Stimulated activated CD8-positive, alpha-beta memory T cell treated with anti-CD3 and anti-CD28 coated beads, Interleukin-7, amount 100 ng/mL, for 1 hour (primary cell): Measurements from ENCODE around the gene FOXO3.
"Not testable (repeated sequence)": the region's sequence is repeated elsewhere in the genome, so short reads cannot be mapped to it uniquely, and the experiment has no call there.

ENCODE experiments used
- DNase-seq, 2 donors: peaks; one replicate each; pipeline ENCODE4 v3.0.0-alpha.2; 2020; ENCODE audit warnings: low read depth in 2 of 2

Gene FOXO3

GRCh38 chr6:108658785-108659184 lies 98.1 kb downstream of the FOXO3 start:
- DNase-seq, result not testable (repeated sequence)

GRCh38 chr6:108660251-108660650 lies 99.5 kb downstream of the FOXO3 start:
- no peak for DNase-seq

- no peak for DNase-seq
These were observed 100.7 kb downstream of the FOXO3 start for GRCh38 chr6:108661430-108661829.

- no peak for DNase-seq
These were observed 101.3 kb downstream of the FOXO3 start for GRCh38 chr6:108661982-108662381.

- DNase-seq, result no peak
These were observed 102.0 kb downstream of the FOXO3 start for GRCh38 chr6:108662702-108663101.

GRCh38 chr6:108663494-108664064 lies 102.9 kb downstream of the FOXO3 start:
- not testable (repeated sequence) for DNase-seq

- no peak for DNase-seq
These were observed 104.9 kb downstream of the FOXO3 start for GRCh38 chr6:108665495-108666196.

GRCh38 chr6:108666656-108667260 lies 106.0 kb downstream of the FOXO3 start:
- DNase-seq, result no peak

- DNase-seq, result no peak
These were observed 107.3 kb downstream of the FOXO3 start for GRCh38 chr6:108667993-108668392.

- DNase-seq, result no peak
These were observed 109.0 kb downstream of the FOXO3 start for GRCh38 chr6:108669673-108670072.

GRCh38 chr6:108671175-108671574 lies 110.5 kb downstream of the FOXO3 start:
- DNase-seq, result no peak

- DNase-seq, result no peak
These were observed 111.1 kb downstream of the FOXO3 start for GRCh38 chr6:108671790-108672189.

GRCh38 chr6:108672641-108673040 lies 111.9 kb downstream of the FOXO3 start:
- DNase-seq, result no peak

GRCh38 chr6:108673153-108673552 lies 112.4 kb downstream of the FOXO3 start:
- DNase-seq, result no peak

- DNase-seq, result no peak
These were observed 112.9 kb downstream of the FOXO3 start for GRCh38 chr6:108673602-108674001.

- DNase-seq, result no peak
These were observed 114.8 kb downstream of the FOXO3 start for GRCh38 chr6:108675226-108676200.

- DNase-seq, result no peak
These were observed 115.8 kb downstream of the FOXO3 start for GRCh38 chr6:108676555-108676954.

- no peak for DNase-seq
These were observed 116.6 kb downstream of the FOXO3 start for GRCh38 chr6:108677357-108677756.

- no peak for DNase-seq
These were observed 117.2 kb downstream of the FOXO3 start for GRCh38 chr6:108677894-108678293.

- DNase-seq, result not testable (repeated sequence)
These were observed 119.6 kb downstream of the FOXO3 start for GRCh38 chr6:108680314-108680713.

GRCh38 chr6:108681721-108682120 lies 121.0 kb downstream of the FOXO3 start:
- not testable (repeated sequence) for DNase-seq
